ENCODE results near the gene PNPLA7. TPM values are rescaled to one million over a fixed set of nuclear protein-coding genes. Genes with fewer than 3 reads are reported as not detected.

Gene PNPLA7
- total RNA-seq: 3.0 TPM

DNA sequence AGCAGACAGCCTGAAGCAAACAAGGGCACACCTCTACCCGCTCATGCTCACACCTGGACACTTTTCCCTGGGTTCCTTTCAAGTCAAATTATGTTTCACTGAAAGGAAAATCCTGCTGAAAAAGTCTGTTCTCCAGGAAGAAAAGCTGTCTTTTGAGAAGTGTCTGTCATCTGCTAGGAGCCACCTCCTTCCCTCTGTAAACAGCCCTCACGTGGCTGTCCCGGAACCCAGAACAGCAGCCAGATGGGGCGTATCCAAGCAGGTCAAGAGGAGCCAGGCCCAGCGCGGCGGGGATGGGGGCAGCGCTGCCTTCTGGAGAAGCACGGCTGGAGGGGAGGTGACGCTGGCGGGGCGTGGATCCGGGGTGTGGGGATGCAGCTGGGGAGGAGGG is at the start of gene PNPLA7:
PNPLA7 (minus strand) TSS at position 172 of the 391 bp plus-strand sequence. CDS start 205 bp downstream, outside the sequence.

DNA sequence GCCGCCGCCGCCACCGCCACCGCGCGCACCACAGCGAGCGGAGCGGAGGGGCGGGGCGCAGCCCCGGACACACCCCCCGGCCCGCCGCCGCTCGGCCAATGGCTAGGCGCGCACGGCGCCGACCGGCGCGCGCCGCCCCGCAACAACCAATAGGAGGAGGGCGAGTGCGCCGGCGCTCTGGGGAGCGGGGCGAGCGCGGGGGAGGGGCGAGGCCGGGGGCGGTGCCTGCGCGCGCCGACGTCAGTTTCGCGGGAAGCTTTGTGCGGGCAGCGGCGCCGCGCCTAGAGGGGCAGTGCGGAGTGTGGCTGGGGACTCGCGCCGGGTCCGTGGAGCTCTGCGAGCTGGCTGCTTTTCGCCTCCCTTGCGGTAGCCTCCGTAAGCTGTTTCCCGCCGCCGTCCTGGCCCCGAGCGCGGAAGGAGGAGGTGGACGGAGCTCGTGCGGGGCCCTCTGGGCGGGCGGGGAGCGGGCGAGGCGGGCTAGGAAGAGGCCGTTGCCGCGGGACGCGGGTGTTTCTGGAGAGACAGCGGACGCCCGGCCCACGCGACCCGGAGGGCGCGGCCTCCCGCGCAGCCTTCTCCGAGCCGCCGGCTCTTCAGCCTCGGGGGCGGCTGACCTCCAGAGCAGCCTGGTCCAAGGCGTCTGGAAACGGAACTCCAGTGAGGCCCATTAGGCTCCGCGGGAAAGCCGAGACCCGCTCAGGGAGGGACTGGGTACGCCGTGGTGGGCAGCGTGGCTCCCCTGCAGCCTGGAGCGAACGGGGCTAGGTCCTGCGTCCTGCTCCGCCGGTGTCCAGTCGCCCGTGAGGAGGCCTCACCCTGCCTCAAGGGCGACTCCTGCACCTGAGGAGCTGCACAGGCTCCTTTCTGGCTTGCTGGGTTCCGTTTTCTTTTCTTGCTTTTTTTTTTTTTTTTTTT is 40.5 kb upstream of the PNPLA7 start, which contains the start of gene ZMYND19:
ZMYND19 (minus strand) TSS at position 44 of the 915 bp plus-strand sequence. CDS start 249 bp downstream, outside the sequence.

DNA sequence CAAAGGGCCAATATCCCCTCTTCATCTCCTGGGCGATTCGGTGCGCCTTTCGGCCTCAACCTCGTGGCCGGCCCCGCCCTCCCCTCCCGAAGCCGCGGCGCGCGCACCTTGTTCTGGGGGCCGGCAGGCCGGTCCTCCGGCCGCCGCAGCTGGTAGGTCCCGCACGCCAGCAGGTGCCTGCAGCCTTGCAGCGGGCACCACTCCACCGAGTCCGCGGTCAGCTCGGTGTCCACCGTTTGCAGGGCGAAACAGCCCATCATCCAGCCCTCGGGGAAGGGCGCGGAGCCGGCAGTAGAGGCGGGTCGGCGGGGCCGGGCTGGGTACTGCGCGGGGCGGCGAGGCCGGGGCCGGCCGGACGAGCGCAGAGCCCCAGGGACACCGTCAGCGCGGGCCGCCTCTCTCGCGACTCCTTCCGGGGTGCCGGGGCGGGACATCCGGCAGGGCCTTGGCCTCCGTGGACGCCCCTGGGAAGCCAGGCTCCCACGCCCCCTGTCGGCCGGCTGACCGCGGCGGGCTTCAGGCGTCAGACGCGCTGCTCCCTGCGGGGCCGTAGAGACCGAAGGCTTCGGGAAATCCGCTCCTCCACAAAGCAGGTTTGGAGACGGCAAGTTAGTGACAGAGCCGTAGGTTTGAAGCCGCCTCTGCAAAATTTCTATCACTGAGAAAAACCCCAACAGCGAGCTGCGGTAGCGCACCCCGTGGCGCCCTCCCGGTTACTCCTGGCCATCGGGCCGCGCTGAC is 28.5 kb upstream of the PNPLA7 start, which contains the start of gene DPH7:
DPH7 (minus strand) TSS at position 408 of the 741 bp plus-strand sequence; CDS start at position 260, 148 bp downstream.

DNA sequence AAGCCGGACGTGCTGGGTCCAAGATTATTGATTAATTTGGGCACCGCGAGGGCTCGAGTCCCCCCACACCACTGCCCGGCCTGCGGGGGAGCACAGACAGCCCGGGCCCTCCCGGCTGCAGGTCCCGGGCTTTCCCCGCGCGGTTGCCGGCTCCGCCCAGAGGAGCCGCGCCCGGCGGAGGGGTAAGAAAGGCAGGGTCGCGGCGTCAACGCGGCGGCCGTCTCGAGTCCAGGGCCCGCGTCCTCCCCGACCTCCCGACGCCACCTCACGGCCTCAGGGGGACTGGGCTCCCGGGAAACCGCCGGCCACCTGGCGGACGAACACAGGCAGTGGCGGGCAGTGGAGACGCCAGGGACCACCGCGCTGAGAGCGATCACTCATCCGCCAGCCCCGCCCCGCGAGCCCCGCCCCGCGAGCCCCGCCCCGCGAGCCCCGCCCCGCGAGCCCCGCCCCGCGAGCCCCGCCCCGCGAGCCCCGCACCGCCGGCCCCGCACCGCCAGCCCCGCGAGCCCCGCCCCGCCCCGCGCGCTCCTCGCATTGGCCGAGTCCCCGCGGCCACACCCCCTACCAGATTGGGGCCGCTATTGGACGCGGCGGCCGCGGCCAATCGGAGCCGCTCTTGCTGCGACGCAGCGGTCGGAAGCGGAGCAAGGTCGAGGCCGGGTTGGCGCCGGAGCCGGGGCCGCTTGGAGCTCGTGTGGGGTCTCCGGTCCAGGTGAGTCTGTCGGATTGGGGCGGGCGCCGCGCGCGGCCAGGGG is 1.2 kb upstream of the PNPLA7 start, which contains the start of gene MRPL41:
MRPL41 (plus strand) TSS at position 616 of the 758 bp plus-strand sequence. CDS start 203 bp downstream, outside the sequence.

DNA sequence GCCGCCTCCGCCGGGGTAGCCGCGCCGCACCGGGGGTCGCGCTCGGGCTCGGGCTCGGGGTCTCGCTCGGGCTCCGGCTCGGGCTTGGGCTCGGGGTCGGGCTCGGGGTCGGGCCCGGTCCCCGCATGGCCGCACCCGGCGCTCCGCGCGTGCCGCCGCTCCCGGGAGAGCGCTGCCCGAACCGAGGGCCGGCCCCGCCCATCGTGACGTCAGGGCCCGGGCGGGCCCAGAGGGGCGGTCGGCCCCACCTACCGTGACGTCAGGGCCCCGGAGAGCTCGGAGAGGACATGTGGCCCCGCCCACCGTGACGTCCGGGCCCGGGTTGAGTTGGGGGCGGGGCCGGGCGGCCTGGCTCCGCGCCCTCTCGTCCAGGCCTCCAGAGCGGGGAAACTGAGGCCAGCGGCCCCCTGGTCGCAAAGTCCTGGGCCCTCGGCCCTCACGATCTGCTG is 91.0 kb downstream of the PNPLA7 start, which contains the start of gene NSMF:
NSMF (minus strand) TSS at position 183 of the 449 bp plus-strand sequence. CDS start 232 bp downstream, outside the sequence.

DNA sequence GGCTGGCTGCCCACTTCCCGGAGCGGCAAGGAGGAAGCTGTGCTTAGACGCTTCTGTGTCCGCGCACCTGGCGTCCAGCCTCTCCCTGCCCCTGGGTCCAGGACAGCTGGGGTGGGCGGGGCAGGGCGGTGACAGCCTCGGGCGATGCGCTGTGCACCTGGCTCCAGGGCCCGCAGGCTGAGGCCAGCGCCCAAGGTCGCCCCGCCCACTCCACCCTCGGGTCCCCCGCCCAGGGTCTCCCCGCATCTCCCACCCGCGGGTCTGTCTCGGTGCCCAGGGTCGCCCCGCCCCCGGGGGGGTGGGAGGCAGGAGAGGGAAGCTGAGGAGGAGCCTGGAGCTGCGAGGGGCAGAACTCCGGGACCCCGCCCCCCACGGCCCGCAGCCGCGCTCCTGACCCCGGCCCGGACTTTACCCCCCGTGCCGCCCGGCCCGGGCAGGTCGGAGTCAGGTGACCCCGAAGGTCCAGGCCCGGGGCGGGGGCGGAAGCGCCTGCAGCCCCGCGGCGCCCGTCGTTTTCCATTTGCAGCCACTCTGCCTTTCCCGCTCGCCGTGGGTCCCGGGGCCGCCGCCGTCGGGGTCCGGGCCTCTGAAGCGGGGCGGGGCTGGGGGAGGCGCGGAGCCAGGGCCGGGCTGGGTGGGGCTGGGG is 108.8 kb downstream of the PNPLA7 start, which contains the start of gene ENTPD8:
ENTPD8 (minus strand) TSS at position 69 of the 646 bp plus-strand sequence. CDS start 3,072 bp downstream, outside the sequence.

DNA sequence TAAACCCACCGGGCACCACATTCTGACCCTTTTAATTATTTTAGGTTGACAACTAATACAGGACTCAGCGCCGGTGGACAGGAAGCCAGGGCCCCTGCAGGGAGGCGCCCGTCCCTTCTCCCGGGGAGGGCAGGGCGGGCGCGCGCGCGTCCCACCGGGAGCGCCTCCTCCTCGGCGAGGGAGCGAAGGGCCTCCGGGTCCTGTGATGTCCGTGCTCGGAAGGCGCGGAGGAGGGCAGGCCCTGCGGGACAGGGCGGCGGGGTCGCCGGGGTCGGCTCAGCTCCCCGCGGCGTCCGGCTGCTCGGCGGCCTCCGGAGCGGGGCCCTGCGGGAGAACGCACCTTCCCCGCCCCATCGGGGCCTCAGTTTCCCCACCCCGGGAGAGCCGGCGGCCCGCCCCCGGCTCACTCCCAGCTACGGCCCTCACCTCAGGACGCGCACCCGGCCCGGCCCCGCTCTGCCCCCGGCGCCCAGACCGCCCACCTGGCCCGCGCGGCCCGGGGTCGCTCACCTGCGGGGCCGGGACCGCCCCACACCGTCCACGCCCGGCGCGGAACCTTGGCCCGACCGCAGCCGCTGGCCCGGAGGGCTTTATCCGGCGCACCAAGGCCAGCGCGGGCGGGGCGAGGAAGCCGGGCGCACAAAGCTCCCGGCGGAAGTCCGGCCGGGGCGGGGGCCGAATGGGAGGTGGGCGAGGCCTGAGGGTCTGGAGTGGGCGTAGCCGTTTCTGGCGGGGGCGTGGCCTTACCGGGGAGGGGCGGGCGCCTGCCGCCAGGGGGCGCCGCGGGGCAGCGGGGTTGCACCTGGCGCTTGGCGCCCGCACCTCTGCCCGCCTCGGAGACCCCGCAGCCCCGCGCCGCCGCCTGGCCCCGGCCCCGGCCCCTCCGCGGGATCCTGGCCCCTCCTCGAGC is 127.3 kb downstream of the PNPLA7 start, which contains the start of the genes EXD3 and NOXA1:
EXD3 (minus strand) TSS at position 559 of the 910 bp plus-strand sequence. CDS start 27,805 bp downstream, outside the sequence.
NOXA1 (plus strand) TSS at position 790 of the 910 bp plus-strand sequence. CDS start 137 bp downstream, outside the sequence.

Other genes with a start within 250 kb of the PNPLA7 start
- gene NRARP, start 248.1 kb downstream of the PNPLA7 start, total RNA-seq: 23.3 TPM
- 22.0 TPM for gene EXD3, start 127.2 kb downstream of the PNPLA7 start, total RNA-seq
- 4.2 TPM for gene NOXA1, start 127.0 kb downstream of the PNPLA7 start, total RNA-seq
- gene ENTPD8, start 109.0 kb downstream of the PNPLA7 start, total RNA-seq: 0.60 TPM
- 27.7 TPM for gene NSMF, start 91.1 kb downstream of the PNPLA7 start, total RNA-seq
- 18.1 TPM for gene MRPL41, start 1.5 kb upstream of the PNPLA7 start, total RNA-seq
- gene DPH7, start 28.5 kb upstream of the PNPLA7 start, total RNA-seq: 40.6 TPM
- 15.4 TPM for gene ZMYND19, start 40.1 kb upstream of the PNPLA7 start, total RNA-seq
- gene ARRDC1, start 55.3 kb upstream of the PNPLA7 start, total RNA-seq: 27.5 TPM
- 112 TPM for gene EHMT1, start 68.6 kb upstream of the PNPLA7 start, total RNA-seq

Measured in camera-type eye (tissue), 1 donor.